NK-92 (cell line): ENCODE results near the gene TMEM259.

ENCODE experiments used
- DNase-seq: peaks from one replicate; lab custom pipeline; 2025; ENCODE audit not compliant: unreplicated experiment; lab: John Stamatoyannopoulos, UW

TMEM259 gene

GRCh38 chr19:1017115-1017905 is 3.6 kb downstream of the TMEM259 start:
- no peak for DNase-seq

DNA sequence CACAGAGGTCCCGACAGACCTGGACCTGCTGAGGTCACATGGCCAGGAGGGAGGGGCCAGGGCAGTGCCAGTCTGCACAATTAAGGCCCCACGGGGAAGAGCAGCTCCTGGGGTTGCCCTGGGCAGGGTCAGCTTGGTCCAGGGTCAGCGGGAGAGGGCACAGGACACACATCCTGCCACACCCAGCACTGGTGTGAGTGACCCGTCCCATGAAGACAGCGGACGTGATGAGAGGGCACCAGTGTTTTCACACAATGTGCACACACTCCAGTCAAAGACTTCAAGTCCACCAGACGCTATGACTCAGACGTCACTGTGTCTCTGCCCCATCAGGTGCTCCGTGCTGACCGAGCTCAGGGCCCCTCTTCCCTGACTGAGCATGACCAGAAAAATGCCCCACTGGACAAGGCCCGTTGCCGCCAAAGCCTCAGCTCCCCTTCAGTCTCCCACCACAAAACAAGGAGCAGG is 4.2 kb downstream of the TMEM259 start:
- no peak for DNase-seq

DNA sequence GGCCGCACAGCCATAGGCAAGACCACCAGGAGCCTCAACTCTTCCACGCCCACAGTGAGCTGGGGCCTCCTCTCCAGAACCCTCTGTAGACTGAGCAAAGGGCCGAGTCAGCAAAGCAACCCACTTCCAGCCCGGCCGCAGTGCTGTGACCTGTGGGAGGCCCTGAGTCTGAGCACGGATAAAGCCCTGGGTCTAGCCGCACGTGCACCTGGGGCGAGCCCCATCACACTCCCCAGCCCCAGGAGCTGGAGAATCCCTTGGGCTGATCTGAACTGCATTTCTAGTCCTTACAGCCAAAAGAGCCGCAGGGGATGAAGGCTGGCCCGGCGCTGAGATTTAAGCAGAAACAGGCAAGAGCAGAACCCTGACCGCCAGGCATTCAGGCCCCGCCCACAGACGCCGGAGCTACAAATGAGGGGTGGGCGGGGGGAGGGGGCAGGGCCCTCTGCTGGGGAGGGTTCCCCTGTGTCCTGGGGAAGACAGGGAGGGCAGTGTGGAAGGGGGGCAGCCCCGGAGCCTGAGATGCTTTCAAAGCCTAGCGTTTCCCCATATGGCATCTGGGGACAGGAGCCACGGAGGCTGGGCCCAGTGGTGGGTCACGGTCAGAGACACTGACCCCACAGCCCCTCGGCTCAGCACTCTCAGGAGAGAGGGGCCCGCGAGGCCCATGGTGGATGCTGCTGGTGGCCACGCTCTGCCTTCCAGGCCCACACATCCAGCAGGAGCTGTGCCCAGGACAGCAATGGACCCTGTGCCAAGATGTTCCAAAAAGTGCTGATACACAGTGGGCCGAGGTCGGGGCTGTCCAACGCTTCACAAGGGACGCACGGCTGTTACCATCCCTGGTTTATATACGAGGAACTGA is 4.9 kb downstream of the TMEM259 start:
- no peak for DNase-seq

GRCh38 chr19:1015061-1015781 is 5.7 kb downstream of the TMEM259 start:
- no peak for DNase-seq

- no peak for DNase-seq
Observed at GRCh38 chr19:1014161-1015060, 6.5 kb downstream of the TMEM259 start.

- DNase-seq, result no peak
Observed at GRCh38 chr19:1013218-1013617, 7.7 kb downstream of the TMEM259 start.

DNA sequence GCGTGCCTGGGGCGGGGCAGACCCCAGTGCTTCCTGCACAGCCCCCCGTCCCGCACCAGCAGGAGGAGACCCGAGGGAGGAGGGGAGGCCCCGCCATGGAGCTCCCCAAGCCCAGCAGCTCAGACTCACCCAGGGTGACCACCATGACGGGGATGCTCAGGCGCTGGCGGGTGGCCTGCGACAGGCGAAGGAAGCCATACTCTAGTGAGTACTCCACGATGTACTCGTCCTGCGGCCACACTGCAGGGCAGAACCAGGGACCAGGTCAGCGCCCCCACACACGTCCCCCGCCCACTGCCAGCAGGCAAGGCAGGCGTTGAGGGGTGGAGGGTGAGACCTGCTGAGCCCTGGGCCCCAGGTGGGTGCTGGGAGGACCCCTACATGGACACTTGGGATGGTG is 8.6 kb downstream of the TMEM259 start:
- DNase-seq, result no peak

DNA sequence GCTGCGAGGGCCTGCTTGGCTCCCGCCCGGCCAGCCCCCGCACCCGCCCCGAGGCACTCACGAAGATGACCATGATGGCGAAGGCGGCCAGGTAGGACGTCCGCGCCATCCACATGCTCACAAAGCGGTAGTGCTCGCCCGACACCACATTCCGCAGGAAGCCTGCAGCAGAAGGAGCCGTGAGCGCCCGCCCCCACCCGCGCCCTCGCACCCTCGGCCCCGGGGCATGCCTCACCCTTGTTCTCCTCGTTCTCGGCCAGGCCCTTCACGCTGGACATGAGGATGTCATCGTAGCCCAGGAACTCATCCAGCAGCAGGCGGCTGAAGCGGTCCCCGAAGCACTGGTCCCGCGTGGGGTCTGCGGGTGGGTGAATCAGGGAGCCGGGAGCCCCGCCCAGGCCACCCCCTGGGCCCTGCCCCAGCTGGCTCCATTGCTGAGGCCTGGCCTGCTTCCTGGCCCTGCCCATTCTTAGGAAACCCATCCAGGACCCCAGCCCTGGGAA is 9.0 kb downstream of the TMEM259 start:
- DNase-seq, result no peak

- no peak for DNase-seq
Observed at GRCh38 chr19:1010586-1011510, 10.1 kb downstream of the TMEM259 start.

DNA sequence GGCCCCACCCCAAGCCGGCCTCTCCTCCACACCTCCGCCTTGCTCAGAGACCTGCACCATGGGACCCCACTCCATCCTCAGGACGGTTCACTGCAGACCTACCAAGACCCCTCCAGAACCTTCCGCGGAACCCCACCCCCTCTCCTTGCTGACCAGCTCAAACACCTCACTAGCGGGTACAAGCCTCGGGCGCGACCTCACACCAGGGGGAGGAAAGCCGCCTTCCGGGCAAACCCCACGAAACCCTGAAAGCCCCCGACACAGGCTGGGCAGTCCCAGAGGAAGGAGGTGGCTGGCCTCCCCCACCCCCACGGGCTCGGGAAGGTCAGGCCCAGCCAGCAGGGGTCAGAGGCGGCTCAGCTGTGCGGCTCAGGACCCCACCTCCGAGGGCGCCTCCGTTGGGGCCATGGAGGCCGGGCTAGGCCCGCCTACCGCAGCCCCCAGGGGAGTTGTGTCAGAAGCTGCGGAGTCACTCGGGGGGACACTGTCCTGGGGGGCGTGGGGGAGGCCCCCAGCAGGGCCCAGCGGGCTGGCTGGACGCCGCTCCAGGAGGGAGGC is 10.9 kb downstream of the TMEM259 start:
- no peak for DNase-seq

- DNase-seq, result no peak
Observed at GRCh38 chr19:1009041-1009980, 11.6 kb downstream of the TMEM259 start.

DNA sequence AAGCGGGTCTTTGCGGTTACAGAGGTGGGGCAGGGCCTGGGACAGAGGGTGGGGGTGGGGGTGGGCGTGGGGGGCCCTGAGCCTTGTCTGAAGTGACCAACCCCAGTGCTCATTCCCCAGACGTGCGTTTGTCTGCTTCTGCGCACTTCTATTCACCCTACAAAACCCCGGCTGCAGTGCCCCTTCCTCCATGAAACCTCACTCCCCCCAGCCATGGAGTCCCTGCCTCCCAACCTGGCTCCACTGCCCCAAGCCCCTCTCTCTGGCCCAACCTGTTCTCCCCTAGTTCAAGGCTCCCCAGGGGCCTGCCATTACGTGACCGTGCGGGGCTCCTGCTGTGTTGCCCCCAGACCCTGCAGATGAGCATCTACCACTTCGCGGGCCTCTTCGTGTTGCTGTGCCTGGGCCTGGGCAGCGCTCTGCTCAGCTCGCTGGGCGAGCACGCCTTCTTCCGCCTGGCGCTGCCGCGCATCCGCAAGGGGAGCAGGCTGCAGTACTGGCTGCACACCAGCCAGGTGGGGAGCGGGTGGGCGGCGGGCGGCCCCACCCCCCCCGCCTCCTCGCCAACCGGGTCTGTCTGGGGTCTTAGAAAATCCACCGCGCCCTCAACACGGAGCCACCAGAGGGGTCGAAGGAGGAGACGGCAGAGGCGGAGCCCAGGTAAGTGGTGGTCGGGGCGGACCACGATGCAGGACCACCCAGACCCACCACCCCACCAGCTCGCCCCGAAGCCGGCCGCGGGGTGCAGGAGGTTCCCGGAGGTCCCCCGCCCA is 12.5 kb downstream of the TMEM259 start:
- DNase-seq, result no peak

DNA sequence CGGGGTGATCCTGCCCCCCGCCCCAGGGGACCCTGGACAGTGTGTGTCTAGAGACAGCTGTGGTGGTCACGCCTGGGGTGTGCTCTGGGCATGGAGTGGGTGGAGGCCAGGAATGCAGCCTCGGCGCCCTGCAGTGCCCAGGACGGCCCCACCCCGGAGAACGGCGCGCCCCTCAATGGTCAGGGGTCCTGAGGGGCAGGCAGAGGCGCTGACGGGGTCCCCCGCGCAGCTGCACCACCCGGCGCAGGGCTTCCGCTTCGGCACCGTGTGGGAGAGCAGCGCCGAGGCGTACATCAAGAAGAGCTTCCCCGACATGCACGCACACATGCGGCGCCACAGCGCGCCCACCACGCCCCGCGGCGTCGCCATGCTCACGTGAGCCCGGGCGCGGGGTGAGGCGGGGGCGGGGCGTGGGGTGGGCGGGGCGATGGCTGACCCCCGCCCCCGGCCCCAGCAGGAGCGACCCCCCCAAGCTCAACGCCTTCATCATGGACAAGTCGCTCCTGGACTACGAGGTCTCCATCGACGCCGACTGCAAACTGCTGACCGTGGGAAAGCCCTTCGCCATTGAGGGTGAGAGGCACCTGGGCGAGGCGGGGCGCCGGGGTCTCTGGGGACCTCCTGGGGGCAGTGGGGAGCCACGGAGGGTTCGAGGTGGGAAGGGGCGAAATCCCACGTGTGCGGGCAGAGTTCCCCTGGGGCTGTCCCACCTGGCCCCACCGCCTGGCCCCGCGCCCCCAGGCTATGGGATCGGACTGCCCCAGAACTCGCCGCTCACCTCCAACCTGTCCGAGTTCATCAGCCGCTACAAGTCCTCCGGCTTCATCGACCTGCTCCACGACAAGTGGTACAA is 13.3 kb downstream of the TMEM259 start:
- no peak for DNase-seq

- DNase-seq, result no peak
Observed at GRCh38 chr19:1006711-1007398, 14.1 kb downstream of the TMEM259 start.
